NB4 (cell line): ENCODE results near the gene RIPK4.

Experiments
- DNase-seq: peaks from one replicate; pipeline ENCODE4 v3.0.0; 2010; ENCODE audit warnings: low read depth
- H3K4me3 ChIP-seq: one replicate; pipeline ENCODE4 v1.5.1; 2011; ENCODE audit warnings: mild to moderate bottlenecking, low read depth, low read length, moderate library complexity
- MYC ChIP-seq: IDR thresholded peaks from 2 replicates; pipeline ENCODE4 v1.6.1; 2011; ENCODE audit warnings: low read depth, low read length
- POLR2A ChIP-seq: IDR thresholded peaks from 2 replicates; pipeline ENCODE4 v1.6.1; 2011; ENCODE audit warnings: mild to moderate bottlenecking; ENCODE audit not compliant: insufficient read length; ENCODE audit errors: extremely low read depth
- TF ChIP-seq, protein P1 (sequence below): IDR thresholded peaks from 2 replicates; pipeline ENCODE4 v1.6.1; 2011; ENCODE audit warnings: low read depth, low read length
- TF ChIP-seq, protein P2 (sequence below): IDR thresholded peaks from one replicate; pipeline ENCODE4 v1.5.1; 2012; ENCODE audit warnings: low read depth, low read length

The RIPK4 gene

DNA sequence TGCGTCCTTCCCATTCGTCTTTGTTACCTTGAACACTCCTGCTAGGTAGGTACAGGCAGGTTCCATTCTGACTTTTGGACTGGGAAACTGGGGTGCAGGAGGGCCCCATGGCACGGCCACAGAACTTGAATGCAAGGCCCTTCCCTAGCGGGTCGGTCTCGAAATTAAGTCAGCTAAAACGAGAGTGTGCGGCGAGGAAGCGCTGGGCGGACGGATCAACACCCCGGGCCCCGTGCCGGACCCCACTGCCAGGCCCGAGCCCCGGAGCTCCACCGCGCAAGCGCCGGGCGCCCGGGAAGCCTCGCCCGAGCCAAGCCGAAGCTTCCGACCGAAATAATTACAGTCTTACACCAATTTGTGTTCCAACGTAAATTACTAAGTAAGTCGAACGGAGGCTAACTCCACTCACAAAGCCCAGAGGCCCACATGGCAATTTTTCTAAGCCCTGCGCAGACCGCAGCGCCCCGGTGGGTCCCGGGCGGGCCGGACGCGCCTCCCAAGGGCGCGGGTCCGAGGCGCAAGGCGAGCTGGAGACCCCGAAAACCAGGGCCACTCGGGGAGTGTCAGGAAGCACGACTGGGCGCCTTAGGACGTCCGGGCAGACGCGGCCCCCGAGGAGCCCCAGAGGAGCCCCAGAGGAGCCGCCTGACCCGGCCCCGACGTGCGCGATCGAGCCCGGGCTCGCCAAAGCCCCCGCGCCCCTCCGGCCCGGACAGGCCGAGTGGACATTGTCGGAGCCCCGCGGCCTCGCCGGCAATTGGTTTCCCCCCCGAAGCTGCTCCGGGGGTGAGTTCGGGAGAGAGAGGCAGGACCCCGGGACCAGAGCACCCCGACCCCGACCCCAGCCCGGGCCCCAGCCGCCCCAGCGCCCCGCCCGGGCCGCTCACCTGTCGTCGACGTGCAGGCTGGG, 624 bp downstream of the RIPK4 start:
- no peak for TF ChIP-seq POLR2A
- TF ChIP-seq MYC = no peak
- TF ChIP-seq, protein P1, sequence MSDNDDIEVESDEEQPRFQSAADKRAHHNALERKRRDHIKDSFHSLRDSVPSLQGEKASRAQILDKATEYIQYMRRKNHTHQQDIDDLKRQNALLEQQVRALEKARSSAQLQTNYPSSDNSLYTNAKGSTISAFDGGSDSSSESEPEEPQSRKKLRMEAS = no peak
- DNase-seq = no peak
- H3K4me3 ChIP-seq = no peak overlapping the region

DNA sequence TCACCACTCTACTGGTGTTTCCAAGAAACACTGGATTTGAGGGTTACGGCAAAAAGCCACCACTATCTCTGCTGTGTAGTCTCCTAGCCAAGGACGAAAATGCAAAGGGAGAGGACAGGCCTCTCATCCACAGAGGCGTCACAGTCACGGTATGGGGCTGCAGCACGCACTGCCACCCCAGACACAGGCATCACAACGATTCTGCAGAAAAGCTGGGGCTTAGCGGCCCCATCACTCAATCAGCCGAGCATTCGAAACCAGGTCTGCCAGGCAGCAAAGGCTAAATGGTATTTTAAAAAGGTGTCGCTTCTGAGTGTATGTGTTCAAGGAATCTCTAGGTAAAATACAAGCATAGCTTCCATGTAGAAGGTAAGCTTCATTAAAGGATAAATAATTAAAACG, 1.4 kb downstream of the RIPK4 start:
- no peak overlapping the region for H3K4me3 ChIP-seq
- TF ChIP-seq, protein P1 = no peak
- TF ChIP-seq MYC (no peak), POLR2A (no peak)
- TF ChIP-seq, protein P2, sequence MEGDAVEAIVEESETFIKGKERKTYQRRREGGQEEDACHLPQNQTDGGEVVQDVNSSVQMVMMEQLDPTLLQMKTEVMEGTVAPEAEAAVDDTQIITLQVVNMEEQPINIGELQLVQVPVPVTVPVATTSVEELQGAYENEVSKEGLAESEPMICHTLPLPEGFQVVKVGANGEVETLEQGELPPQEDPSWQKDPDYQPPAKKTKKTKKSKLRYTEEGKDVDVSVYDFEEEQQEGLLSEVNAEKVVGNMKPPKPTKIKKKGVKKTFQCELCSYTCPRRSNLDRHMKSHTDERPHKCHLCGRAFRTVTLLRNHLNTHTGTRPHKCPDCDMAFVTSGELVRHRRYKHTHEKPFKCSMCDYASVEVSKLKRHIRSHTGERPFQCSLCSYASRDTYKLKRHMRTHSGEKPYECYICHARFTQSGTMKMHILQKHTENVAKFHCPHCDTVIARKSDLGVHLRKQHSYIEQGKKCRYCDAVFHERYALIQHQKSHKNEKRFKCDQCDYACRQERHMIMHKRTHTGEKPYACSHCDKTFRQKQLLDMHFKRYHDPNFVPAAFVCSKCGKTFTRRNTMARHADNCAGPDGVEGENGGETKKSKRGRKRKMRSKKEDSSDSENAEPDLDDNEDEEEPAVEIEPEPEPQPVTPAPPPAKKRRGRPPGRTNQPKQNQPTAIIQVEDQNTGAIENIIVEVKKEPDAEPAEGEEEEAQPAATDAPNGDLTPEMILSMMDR = no peak
- DNase-seq = no peak

DNA sequence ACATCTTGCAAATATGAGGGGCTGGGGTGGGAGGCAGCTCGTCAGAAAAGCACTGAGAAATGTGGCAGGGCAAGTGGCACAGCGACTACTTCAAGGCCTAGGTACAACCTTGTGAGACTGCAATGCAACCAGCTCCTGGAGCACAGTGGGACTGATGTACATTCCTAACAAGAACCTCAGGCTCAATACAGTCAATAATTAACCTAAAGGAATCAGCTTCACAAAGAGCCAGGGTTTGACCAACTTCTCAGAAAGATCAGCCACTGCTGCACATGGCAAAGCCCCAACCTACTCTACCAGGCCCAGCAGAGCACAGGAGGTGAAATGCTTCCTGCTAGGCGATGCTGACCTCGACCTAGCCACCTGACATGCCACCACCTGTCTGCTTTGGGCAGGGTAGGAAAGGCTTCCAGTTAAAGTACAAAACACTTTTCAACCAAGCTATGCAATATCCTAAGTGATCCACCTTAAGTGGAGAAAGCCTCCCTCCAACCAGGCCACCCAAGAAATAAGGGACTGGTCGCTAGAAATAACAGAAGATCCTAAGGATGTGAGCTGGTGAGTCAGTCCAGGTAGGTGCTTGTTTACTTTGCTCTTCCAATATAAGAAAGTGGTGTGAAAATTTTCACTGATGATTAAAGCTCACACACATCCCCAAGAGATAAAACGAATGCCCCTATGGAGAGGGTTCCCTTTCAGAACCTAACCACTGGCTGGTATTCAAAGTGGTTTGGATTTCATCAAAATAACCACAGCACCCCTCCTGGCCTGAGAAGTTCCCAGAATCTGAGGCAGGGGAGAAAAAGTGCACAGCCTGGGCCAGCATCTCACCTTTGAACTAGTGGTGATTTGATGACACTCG, 2.1 kb downstream of the RIPK4 start:
- DNase-seq = no peak
- TF ChIP-seq, protein P1 = no peak
- no peak for TF ChIP-seq MYC
- no peak overlapping the region for H3K4me3 ChIP-seq

DNA sequence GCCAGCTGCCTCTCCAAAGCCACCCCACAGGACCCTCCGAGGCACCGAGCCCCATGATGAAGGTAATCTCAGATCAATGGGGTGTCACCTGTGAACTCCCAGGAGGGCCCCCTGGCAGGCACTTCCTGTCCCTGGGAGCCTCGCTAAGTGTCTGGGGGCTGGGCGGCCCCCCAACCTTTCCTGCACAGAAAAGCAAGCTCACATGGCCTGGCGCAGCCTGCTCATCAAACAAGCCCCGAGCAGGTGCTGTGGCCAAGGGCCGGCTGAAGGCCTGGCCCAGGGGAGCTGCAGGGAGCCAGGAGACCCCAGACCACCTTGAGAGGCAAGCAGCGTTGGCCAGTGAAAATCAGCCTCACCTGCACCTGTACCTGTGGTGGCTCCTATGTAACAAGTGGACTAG, 2.9 kb downstream of the RIPK4 start:
- TF ChIP-seq, protein P1 = no peak
- no peak for TF ChIP-seq MYC
- TF ChIP-seq POLR2A = no peak
- TF ChIP-seq, protein P2 = no peak
- DNase-seq = no peak
- H3K4me3 ChIP-seq = no peak overlapping the region

DNA sequence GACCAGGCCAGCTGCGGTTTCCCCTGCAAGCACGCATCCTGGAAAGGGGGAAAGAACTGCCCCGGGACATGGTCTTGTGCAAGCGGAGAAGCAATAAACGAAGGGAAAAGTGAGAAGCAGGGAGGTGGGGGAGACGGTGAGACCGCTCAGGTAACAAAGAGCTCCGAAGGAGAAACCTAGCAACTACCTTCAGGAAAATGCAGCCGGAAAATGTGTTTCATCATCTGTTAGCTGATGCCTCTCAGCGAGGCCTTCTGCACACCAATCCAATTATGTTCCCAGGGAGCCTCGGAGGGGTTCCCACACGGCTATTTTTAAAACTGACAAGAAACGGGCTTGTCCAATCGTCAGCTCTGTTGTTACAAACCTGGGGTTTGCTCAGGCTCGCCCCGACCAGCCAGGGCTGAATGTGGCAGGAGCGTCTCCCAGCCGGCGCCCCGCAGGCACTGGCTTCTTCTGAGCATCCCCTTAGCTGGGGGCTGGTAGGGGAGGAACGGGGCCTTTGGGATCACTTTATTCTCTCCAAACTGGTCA, 3.4 kb downstream of the RIPK4 start:
- TF ChIP-seq, protein P2 = no peak
- no peak for TF ChIP-seq POLR2A
- TF ChIP-seq, protein P1 = no peak
- TF ChIP-seq MYC = no peak
- DNase-seq = no peak
- H3K4me3 ChIP-seq = no peak overlapping the region

DNA sequence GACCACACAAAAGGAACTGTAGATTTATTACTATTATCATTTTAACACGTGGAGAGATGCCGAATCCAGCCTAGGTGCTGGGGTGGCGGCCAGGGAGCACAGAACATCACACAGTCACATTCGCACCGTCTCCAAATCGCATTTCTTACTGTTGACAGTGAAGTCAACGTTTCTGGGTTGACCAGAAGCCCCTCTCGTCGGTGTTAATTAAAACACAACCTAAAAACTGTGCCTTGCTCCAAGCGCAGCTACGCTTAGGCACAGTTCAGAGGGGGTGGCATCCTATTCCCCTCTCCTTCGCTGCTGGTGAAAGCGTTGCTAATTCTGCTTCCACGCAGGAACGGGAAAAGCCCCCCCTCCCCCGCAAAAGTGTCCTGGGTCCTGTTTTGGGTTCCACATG, 4.1 kb downstream of the RIPK4 start:
- DNase-seq = no peak
- no peak for TF ChIP-seq MYC
- TF ChIP-seq, protein P2 = no peak
- no peak for TF ChIP-seq POLR2A
- TF ChIP-seq, protein P1 = no peak
- no peak overlapping the region for H3K4me3 ChIP-seq
